NCI-H128 (cell line): ENCODE results near the gene TSHZ3.

Source experiments
- DNase-seq: peaks from one replicate; lab custom pipeline; 2025; ENCODE audit not compliant: unreplicated experiment; lab: John Stamatoyannopoulos, UW

Gene TSHZ3

GRCh38 chr19:31337008-31337914 is 12.0 kb downstream of the TSHZ3 start:
- no peak for DNase-seq

GRCh38 chr19:31335716-31336115 is 13.5 kb downstream of the TSHZ3 start:
- DNase-seq, result no peak

GRCh38 chr19:31334849-31335624 is 14.2 kb downstream of the TSHZ3 start:
- no peak for DNase-seq

GRCh38 chr19:31334101-31334848 is 15.0 kb downstream of the TSHZ3 start:
- no peak for DNase-seq

GRCh38 chr19:31332096-31332495 is 17.1 kb downstream of the TSHZ3 start:
- DNase-seq, result no peak

- no peak for DNase-seq
Measured at GRCh38 chr19:31331536-31331935, 17.7 kb downstream of the TSHZ3 start.

- DNase-seq, result no peak
Measured at GRCh38 chr19:31330761-31331160, 18.5 kb downstream of the TSHZ3 start.

- no peak for DNase-seq
Measured at GRCh38 chr19:31330237-31330636, 19.0 kb downstream of the TSHZ3 start.

GRCh38 chr19:31329819-31330218 is 19.4 kb downstream of the TSHZ3 start:
- DNase-seq, result no peak

GRCh38 chr19:31328238-31328637 is 21.0 kb downstream of the TSHZ3 start:
- no peak for DNase-seq

GRCh38 chr19:31326329-31327028 is 22.8 kb downstream of the TSHZ3 start:
- no peak for DNase-seq

GRCh38 chr19:31325342-31325741 is 23.9 kb downstream of the TSHZ3 start:
- DNase-seq, result no peak

GRCh38 chr19:31319465-31319864 is 29.8 kb downstream of the TSHZ3 start:
- DNase-seq, result no peak

- DNase-seq, result no peak
Measured at GRCh38 chr19:31318790-31319425, 30.3 kb downstream of the TSHZ3 start.

- no peak for DNase-seq
Measured at GRCh38 chr19:31317570-31317969, 31.7 kb downstream of the TSHZ3 start.

- DNase-seq, result no peak
Measured at GRCh38 chr19:31317093-31317492, 32.1 kb downstream of the TSHZ3 start.

- DNase-seq, result no peak
Measured at GRCh38 chr19:31316201-31316951, 32.9 kb downstream of the TSHZ3 start.

- no peak for DNase-seq
Measured at GRCh38 chr19:31315652-31316051, 33.6 kb downstream of the TSHZ3 start.

GRCh38 chr19:31314849-31315629 is 34.2 kb downstream of the TSHZ3 start:
- no peak for DNase-seq
